PFSK-1 (cell line): Measurements from ENCODE around the gene ABHD12.

ENCODE experiments used
- FOXP2 ChIP-seq: optimal IDR thresholded peaks from 2 replicates; pipeline ENCODE3; 2011; ENCODE audit warnings: borderline replicate concordance, control low read depth, inconsistent platforms; ENCODE audit not compliant: insufficient read depth; ENCODE audit errors: extremely low read length, extremely low read depth
- POLR2AphosphoS5 ChIP-seq: IDR thresholded peaks from 2 replicates; pipeline ENCODE4 v1.6.1; 2012; ENCODE audit warnings: low read depth, mild to moderate bottlenecking, control low read depth, low read length, moderate library complexity
- SIN3A ChIP-seq: IDR thresholded peaks from 2 replicates; pipeline ENCODE4 v1.6.1; 2012; ENCODE audit warnings: mild to moderate bottlenecking, low read length, moderate library complexity, borderline replicate concordance; ENCODE audit not compliant: insufficient read depth
- TAF1 ChIP-seq: IDR thresholded peaks from 2 replicates; pipeline ENCODE4 v1.6.1; 2012; ENCODE audit warnings: low read length, control low read depth, borderline replicate concordance; ENCODE audit not compliant: insufficient read depth
- TF ChIP-seq, protein P1 (sequence below), 2 experiments: IDR thresholded peaks; 2 replicates each; pipeline versions ENCODE4 v1.6.1 to v1.8.0; 2011 to 2012; ENCODE audit warnings: low read depth in 2 of 2, low read length in 2 of 2, control low read depth in 1 of 2, inconsistent platforms in 1 of 2, mild to moderate bottlenecking in 1 of 2, moderate library complexity in 1 of 2; ENCODE audit not compliant: insufficient read depth in 1 of 2

DNA sequence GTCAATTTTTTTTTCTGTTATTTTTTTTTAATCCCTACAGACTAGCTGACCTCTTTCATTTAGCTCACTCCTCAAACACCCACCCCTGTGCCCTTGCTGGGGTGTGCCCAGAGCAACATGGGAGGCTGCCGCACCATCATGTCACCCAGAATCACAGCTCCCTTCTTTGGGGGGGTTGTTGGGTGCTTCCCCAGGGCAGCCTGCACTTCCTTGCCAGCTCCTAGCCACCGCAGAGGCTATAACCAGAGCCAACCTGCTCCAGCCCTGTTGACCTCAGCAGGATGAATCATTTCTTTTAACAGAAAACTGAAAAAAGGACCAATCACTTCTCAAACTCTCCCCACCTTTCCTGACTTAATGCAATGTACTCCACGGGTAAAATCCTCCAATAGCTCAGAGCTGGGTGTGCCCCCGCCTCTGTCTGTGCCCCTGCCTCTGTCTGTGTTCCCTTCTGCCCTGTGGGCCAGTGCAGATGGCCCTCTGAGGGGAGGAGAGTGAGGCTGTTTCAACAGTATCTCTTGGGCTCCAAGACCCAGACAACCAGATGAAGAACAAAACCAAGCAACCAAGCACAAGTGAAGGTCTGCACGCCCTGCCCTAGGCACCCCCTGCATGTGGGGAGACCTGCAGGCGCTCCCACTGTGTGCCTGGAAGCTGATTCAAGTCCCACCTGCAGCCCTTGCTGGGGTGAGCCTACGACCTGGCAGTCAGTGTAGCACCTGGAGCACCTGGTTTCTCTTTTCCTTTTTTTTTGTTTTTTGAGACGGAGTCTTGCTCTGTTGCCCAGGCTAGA is 75.0 kb downstream of the ABHD12 start:
- TF ChIP-seq TAF1 (no peak), FOXP2 (no peak), POLR2AphosphoS5 (no peak), SIN3A (no peak)
- TF ChIP-seq, protein P1, sequence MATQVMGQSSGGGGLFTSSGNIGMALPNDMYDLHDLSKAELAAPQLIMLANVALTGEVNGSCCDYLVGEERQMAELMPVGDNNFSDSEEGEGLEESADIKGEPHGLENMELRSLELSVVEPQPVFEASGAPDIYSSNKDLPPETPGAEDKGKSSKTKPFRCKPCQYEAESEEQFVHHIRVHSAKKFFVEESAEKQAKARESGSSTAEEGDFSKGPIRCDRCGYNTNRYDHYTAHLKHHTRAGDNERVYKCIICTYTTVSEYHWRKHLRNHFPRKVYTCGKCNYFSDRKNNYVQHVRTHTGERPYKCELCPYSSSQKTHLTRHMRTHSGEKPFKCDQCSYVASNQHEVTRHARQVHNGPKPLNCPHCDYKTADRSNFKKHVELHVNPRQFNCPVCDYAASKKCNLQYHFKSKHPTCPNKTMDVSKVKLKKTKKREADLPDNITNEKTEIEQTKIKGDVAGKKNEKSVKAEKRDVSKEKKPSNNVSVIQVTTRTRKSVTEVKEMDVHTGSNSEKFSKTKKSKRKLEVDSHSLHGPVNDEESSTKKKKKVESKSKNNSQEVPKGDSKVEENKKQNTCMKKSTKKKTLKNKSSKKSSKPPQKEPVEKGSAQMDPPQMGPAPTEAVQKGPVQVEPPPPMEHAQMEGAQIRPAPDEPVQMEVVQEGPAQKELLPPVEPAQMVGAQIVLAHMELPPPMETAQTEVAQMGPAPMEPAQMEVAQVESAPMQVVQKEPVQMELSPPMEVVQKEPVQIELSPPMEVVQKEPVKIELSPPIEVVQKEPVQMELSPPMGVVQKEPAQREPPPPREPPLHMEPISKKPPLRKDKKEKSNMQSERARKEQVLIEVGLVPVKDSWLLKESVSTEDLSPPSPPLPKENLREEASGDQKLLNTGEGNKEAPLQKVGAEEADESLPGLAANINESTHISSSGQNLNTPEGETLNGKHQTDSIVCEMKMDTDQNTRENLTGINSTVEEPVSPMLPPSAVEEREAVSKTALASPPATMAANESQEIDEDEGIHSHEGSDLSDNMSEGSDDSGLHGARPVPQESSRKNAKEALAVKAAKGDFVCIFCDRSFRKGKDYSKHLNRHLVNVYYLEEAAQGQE (IDR thresholded peaks at IDR 0.05; ENCODE audit: insufficient read depth in 1 of 2, low read depth in 2 of 2, low read length in 2 of 2): no peak
